Loucy (cell line): Measurements from ENCODE around the gene SEM1.

Source experiments
- H2AFZ ChIP-seq: fragments of 200-600 bp; sonication (generic); 2 replicates; pipeline ENCODE4 v1.6.0; 2016; ENCODE audit warnings: antibody characterized with exemption, mild to moderate bottlenecking, low read length, moderate library complexity
- H3F3A ChIP-seq: fragments of 200-600 bp; 2 replicates; pipeline ENCODE4 v1.6.0; 2016; ENCODE audit warnings: antibody characterized with exemption, low read depth, mild to moderate bottlenecking
- H3K27me3 ChIP-seq: fragments of 200-600 bp; sonication (generic); 2 replicates; pipeline ENCODE4 v1.6.1; 2014; ENCODE audit warnings: low read length, mild to moderate bottlenecking; ENCODE audit not compliant: insufficient read depth, poor library complexity, severe bottlenecking
- H3K36me3 ChIP-seq: fragments of 200-600 bp; sonication (generic); 2 replicates; pipeline ENCODE4 v1.6.1; 2016; ENCODE audit warnings: low read length; ENCODE audit not compliant: insufficient read depth
- H3K4me1 ChIP-seq: fragments of 200-600 bp; sonication (generic); 2 replicates; pipeline ENCODE4 v1.5.1; 2014; ENCODE audit warnings: low read length, mild to moderate bottlenecking; ENCODE audit not compliant: insufficient read depth, poor library complexity, severe bottlenecking
- H3K4me2 ChIP-seq: fragments of 200-600 bp; sonication (generic); 2 replicates; pipeline ENCODE4 v1.6.0; 2014; ENCODE audit warnings: antibody characterized with exemption, low read length, low read depth, mild to moderate bottlenecking; ENCODE audit not compliant: poor library complexity, severe bottlenecking
- H3K4me3 ChIP-seq: fragments of 200-600 bp; sonication (generic); 2 replicates; pipeline ENCODE4 v1.5.1; 2014; ENCODE audit warnings: low read length, mild to moderate bottlenecking, mixed read lengths; ENCODE audit not compliant: poor library complexity, severe bottlenecking
- H3K79me2 ChIP-seq: fragments of 200-600 bp; sonication (generic); 2 replicates; pipeline ENCODE4 v1.6.1; 2014; ENCODE audit warnings: low read length; ENCODE audit not compliant: insufficient read depth
- H3K9ac ChIP-seq: fragments of 200-600 bp; sonication (generic); 2 replicates; pipeline ENCODE4 v1.6.0; 2014; ENCODE audit warnings: mild to moderate bottlenecking, low read depth, low read length, moderate library complexity; ENCODE audit not compliant: poor library complexity, severe bottlenecking
- H3K9me2 ChIP-seq: fragments of 200-600 bp; sonication (generic); replicated peaks from 2 replicates; pipeline ENCODE4 v1.6.1; 2016; ENCODE audit warnings: low read depth, low read length, mixed read lengths
- H3K9me3 ChIP-seq: fragments of 200-600 bp; sonication (generic); 2 replicates; pipeline ENCODE4 v1.6.1; 2014; ENCODE audit warnings: mild to moderate bottlenecking, antibody characterized with exemption, low read length, low read depth; ENCODE audit not compliant: insufficient read depth
- H4K20me1 ChIP-seq: fragments of 200-600 bp; sonication (generic); 2 replicates; pipeline ENCODE4 v1.6.0; 2014; ENCODE audit warnings: antibody characterized with exemption, low read length, mild to moderate bottlenecking; ENCODE audit not compliant: insufficient read depth, poor library complexity, severe bottlenecking
- CTCF ChIP-seq: fragments of 200-600 bp; sonication (generic); conservative IDR thresholded peaks from 2 replicates; pipeline ENCODE4 v1.5.1; 2014; ENCODE audit warnings: mild to moderate bottlenecking, antibody characterized with exemption, low read length
- EZH2phosphoT487 ChIP-seq: fragments of 200-600 bp; IDR thresholded peaks from 2 replicates; pipeline ENCODE4 v1.6.1; 2018; ENCODE audit warnings: antibody characterized with exemption, mild to moderate bottlenecking, moderate library complexity, borderline replicate concordance

Gene SEM1

GRCh38 chr7:96685353-96685752 is 24.3 kb downstream of the SEM1 start:
- Histone ChIP-seq H3K4me2 (peak overlapping the region; percentile 32), H2AFZ (no peak overlapping the region), H3K27me3 (no peaks in the 10 kb centered on the region), H3K4me1 (peaks cover 13% of the 10 kb centered on the region), H3K79me2 (peaks cover 18% of the 10 kb centered on the region; the same call in 1 of the 2 replicates), H3K9ac (no peak overlapping the region), H4K20me1 (peaks cover 13% of the 10 kb centered on the region), H3F3A (no peaks in the 10 kb centered on the region), H3K9me3 (no peaks in the 10 kb centered on the region), H3K9me2 (no peaks in the 10 kb centered on the region), H3K4me3 (no peak overlapping the region), H3K36me3 (peaks cover 17% of the 10 kb centered on the region; the same call in 1 of the 2 replicates)
- TF ChIP-seq CTCF, result no peak
- no peak for TF ChIP-seq EZH2phosphoT487

GRCh38 chr7:96679886-96680285 is 29.8 kb downstream of the SEM1 start:
- H3K9ac ChIP-seq, result no peak overlapping the region
- H3K27me3 ChIP-seq, result no peaks in the 10 kb centered on the region
- H2AFZ ChIP-seq, result no peak overlapping the region
- H3K4me1 ChIP-seq, result no peaks in the 10 kb centered on the region
- H3K4me3 ChIP-seq, result no peak overlapping the region
- H4K20me1 ChIP-seq, result no peaks in the 10 kb centered on the region
- H3K9me3 ChIP-seq, result no peaks in the 10 kb centered on the region
- no peak for TF ChIP-seq CTCF
- no peak for TF ChIP-seq EZH2phosphoT487
- no peak overlapping the region for H3K4me2 ChIP-seq
- no peaks in the 10 kb centered on the region for H3F3A ChIP-seq
- peaks cover 7% of the 10 kb centered on the region; the same call in 1 of the 2 replicates for H3K36me3 ChIP-seq
- no peaks in the 10 kb centered on the region for H3K79me2 ChIP-seq
- H3K9me2 ChIP-seq, result no peaks in the 10 kb centered on the region

GRCh38 chr7:96676919-96677318 is 32.7 kb downstream of the SEM1 start:
- H3F3A ChIP-seq, result no peaks in the 10 kb centered on the region
- TF ChIP-seq CTCF (no peak), EZH2phosphoT487 (no peak)
- no peaks in the 10 kb centered on the region for H3K36me3 ChIP-seq
- H3K9me3 ChIP-seq, result no peaks in the 10 kb centered on the region
- H3K79me2 ChIP-seq, result no peaks in the 10 kb centered on the region
- no peak overlapping the region for H2AFZ ChIP-seq
- no peaks in the 10 kb centered on the region for H4K20me1 ChIP-seq
- no peak overlapping the region for H3K4me3 ChIP-seq
- H3K27me3 ChIP-seq, result no peaks in the 10 kb centered on the region
- no peaks in the 10 kb centered on the region for H3K4me1 ChIP-seq
- no peaks in the 10 kb centered on the region for H3K9me2 ChIP-seq
- H3K4me2 ChIP-seq, result no peak overlapping the region
- no peak overlapping the region for H3K9ac ChIP-seq
